OCI-LY1 (cell line): Measurements from ENCODE around the gene ARG2.
"Not testable (repeated sequence)": the region's sequence is repeated elsewhere in the genome, so short reads cannot be mapped to it uniquely, and the experiment has no call there.

ENCODE experiments used
- EZH2 ChIP-seq: fragments of 200-600 bp; sonication (generic), shearing (Covaris generic); IDR thresholded peaks from 2 replicates; pipeline ENCODE4 v1.8.0; 2017; ENCODE audit warnings: borderline replicate concordance, mixed run types, mild to moderate bottlenecking, antibody characterized with exemption, low read length, moderate library complexity, mixed read lengths
- TF ChIP-seq, protein P1 (sequence below): fragments of 200-600 bp; sonication (generic), shearing (Covaris generic); IDR thresholded peaks from 2 replicates; pipeline ENCODE4 v1.5.1; 2017; ENCODE audit warnings: mild to moderate bottlenecking, antibody characterized with exemption, low read length, moderate library complexity, mixed read lengths

- TF ChIP-seq, protein P1, sequence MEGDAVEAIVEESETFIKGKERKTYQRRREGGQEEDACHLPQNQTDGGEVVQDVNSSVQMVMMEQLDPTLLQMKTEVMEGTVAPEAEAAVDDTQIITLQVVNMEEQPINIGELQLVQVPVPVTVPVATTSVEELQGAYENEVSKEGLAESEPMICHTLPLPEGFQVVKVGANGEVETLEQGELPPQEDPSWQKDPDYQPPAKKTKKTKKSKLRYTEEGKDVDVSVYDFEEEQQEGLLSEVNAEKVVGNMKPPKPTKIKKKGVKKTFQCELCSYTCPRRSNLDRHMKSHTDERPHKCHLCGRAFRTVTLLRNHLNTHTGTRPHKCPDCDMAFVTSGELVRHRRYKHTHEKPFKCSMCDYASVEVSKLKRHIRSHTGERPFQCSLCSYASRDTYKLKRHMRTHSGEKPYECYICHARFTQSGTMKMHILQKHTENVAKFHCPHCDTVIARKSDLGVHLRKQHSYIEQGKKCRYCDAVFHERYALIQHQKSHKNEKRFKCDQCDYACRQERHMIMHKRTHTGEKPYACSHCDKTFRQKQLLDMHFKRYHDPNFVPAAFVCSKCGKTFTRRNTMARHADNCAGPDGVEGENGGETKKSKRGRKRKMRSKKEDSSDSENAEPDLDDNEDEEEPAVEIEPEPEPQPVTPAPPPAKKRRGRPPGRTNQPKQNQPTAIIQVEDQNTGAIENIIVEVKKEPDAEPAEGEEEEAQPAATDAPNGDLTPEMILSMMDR = not testable (repeated sequence)
- not testable (repeated sequence) for TF ChIP-seq EZH2
Measured at GRCh38 chr14:67593650-67594049, 26.1 kb upstream of the ARG2 start.
